GM12875 (cell line): ENCODE measurements around the gene MPZ.
"Not testable (repeated sequence)": the region's sequence is repeated elsewhere in the genome, so short reads cannot be mapped to it uniquely, and the experiment has no call there.

Experiments used
- H3K4me3 ChIP-seq: one replicate; pipeline ENCODE4 v1.5.1; 2011; ENCODE audit warnings: low read depth, low read length, control low read depth
- TF ChIP-seq, protein P1 (sequence below): IDR thresholded peaks from 2 replicates; pipeline ENCODE4 v1.5.1; 2011; ENCODE audit warnings: low read depth, mild to moderate bottlenecking, control low read depth, inconsistent platforms, low read length, moderate library complexity, borderline replicate concordance; ENCODE audit not compliant: insufficient read depth

The MPZ gene

DNA sequence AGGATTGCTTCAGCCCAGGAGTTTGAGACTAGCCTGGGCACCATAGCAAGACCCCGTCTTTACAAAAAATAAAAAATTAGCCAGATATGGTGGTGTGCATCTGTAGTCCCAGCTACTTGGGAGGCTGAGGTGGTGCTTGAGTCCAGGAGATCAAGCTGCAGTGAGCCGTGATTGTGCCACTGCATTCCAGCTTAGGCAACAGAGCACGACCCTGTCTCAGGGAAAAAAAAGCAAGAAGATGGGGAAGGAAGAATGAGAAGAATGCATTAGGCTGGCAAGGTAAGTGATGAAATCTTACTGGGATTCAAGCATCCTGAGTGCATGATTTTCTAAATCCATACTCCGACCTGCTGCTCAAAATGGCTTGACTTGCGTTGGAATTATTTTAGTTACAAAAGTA is 44.5 kb downstream of the MPZ start:
- TF ChIP-seq, protein P1, sequence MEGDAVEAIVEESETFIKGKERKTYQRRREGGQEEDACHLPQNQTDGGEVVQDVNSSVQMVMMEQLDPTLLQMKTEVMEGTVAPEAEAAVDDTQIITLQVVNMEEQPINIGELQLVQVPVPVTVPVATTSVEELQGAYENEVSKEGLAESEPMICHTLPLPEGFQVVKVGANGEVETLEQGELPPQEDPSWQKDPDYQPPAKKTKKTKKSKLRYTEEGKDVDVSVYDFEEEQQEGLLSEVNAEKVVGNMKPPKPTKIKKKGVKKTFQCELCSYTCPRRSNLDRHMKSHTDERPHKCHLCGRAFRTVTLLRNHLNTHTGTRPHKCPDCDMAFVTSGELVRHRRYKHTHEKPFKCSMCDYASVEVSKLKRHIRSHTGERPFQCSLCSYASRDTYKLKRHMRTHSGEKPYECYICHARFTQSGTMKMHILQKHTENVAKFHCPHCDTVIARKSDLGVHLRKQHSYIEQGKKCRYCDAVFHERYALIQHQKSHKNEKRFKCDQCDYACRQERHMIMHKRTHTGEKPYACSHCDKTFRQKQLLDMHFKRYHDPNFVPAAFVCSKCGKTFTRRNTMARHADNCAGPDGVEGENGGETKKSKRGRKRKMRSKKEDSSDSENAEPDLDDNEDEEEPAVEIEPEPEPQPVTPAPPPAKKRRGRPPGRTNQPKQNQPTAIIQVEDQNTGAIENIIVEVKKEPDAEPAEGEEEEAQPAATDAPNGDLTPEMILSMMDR: no peak
- H3K4me3 ChIP-seq: no peak overlapping the region

DNA sequence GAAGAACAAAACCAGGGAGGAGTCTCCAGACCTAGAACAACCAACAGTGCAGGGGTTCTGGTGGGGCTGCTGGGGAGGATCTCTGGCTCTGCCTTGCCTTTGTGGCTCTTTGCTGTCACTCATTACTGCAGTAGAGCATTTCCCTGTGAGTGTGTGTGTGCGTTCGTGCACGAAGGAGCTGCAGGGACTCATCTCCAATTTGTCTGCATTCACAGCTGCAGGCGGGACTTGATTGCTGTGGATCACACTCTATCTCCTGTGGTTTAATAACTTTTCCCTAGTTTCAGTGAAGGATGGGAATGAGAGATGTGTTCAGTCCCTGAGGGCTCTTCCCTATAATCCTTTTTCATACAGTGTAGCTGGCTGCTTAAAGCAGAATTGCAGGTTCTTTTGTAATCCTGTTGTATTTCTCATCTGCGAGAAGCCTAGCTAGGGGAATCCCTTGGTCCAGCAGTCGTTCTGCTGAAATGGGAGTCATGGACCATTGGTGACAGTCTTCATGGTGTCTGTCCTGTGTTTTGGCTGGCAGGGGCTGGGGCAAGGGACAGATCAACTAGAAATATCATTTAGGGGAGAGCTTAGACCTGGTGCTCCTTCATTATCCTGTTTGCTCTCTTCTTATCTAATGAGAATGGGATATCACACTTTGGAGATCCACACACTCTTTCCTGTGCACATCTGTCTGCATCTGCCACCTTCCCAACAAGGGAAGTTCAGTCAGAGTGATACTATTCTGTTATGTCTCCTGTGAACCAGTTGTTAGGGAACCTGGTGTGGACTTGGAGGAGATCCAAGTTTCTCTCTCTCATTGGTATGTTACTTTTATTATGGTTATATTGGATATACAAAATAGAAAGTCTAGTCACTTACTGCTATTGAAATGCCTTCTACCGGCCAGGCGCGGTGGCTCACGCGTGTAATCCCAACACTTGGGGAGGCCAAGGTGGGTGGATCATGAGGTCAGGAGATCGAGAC is 48.2 kb downstream of the MPZ start:
- no peak overlapping the region for H3K4me3 ChIP-seq
- TF ChIP-seq, protein P1: no peak

DNA sequence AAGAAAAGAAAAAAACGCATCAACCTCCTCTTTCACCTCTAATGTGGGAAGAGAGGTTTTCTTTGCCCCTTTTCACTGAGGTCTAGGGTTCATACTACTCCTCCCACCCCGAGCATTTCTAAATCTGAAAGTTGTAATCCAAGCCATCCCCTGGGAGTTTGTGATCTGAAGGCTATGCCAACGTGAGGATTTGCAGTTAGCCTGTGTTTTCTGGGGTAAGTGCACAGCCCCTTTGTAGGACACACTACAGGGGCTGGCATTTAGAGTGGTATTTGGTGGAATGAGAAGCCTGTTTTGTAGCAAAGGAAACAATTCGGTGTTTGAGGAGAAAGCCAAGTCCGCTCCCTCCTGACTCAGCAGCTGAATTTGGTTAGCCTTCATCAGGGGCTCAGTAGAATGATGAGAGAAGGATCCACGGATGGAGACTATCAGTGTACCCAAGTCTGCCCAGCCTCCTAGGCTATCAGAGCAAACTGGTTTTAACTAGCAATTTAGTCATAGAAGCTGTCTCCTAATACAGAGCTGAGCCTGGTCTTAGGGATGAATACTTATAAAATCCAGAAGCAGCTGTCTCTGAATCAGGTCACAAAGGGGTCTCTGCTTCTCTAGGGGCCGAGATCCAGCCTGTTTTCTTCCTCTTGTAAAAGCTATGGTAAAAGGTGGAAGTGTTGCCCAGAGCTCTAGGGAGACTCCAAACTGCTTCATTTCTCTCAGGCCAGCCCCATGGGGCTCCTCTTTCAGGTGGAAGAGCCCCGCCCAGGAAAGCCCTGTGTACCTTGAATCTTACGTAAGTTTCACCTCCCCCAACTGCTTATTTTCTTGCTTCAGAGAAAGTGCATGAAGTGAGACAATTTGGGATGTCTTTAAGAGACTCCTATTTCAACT is 49.1 kb downstream of the MPZ start:
- TF ChIP-seq, protein P1: no peak
- no peak overlapping the region for H3K4me3 ChIP-seq

DNA sequence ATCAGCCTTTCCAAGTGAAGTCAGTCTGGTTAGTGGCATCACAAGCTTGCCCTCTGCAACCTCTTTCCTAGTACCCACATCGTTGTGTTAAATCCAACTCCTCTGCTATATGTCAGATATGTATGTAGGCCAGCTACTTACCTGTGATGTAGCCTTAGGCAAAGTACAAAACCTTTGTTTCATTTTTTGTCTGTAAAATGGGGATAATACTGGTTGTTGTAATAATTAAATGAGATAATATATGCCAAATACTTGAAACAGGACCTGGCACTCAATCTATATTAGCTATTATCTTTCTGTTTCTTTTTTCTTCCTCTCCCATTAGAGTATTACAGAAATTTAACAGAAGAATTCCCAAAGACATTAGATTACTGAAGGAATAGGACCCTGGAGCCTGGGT is 50.0 kb downstream of the MPZ start:
- TF ChIP-seq, protein P1: no peak
- no peak overlapping the region for H3K4me3 ChIP-seq

DNA sequence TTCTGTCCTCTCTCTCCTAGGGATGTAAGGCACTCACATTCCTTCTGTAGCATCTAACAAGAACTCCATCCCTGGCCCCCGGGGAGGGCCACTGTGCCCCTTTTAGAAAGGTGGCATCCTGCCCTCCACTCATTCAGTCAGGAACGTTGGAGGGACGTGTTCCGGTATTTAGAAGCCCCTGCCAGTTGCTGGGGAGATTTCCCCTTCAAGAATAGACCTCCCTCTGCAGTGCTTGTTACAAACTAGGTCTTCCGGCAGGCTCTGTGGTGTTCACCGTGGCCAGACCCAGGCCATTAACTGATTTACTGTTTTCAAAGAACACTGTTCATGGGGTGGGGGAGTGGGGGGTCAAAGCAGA is 50.4 kb downstream of the MPZ start:
- no peak overlapping the region for H3K4me3 ChIP-seq

DNA sequence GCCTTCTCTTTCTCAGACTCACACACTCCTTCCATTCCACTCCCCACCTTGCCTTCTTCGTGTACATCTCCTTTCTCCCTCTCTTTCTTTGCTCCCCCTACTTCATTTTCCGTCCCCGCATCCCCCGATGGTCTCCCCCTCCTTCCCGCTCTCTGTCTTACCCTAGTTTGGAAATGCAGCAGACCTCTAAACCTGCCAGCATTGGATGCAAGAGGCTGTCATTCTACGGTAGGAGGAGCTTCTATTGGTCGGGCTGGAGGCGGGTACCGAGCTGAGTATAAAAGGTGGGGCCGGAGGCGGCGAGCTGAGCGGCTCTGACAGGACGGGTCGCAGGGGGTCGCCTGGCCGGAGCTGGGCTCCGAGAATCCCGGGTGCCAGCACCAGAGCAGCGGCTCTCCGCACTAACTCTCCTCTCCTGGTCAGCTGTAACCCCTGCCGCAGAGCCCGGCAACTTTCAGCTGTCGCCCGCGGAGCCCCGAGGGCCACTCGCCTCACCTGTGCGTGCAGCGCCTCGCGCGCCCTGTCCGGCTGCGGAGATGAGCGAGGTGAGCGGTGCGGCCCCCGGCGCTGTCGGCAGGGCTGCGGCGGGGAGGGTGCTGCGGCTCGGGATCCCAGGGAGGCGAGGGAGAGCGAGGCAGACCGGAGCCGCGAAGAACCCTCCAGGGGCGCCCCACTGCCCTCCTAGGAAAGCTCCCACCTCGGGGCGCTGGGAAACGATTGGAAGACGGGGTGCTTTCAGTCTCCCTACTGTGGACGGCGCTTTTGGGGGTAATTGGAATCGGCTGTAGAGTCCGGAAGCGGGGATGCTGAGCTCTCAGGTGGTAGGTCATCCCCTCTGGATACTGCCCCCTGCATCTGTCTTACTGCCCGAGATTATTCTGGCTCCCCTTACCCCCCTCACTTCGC is 51.1 kb downstream of the MPZ start, which contains the start of gene PCP4L1:
TSS of gene PCP4L1 (plus strand) at position 307 of the 906 bp plus-strand sequence. CDS start at position 537, 230 bp downstream.
- TF ChIP-seq, protein P1: no peak

More for the DNA sequence above, 50.4 kb downstream of the MPZ start:
- TF ChIP-seq, protein P1: no peak

DNA sequence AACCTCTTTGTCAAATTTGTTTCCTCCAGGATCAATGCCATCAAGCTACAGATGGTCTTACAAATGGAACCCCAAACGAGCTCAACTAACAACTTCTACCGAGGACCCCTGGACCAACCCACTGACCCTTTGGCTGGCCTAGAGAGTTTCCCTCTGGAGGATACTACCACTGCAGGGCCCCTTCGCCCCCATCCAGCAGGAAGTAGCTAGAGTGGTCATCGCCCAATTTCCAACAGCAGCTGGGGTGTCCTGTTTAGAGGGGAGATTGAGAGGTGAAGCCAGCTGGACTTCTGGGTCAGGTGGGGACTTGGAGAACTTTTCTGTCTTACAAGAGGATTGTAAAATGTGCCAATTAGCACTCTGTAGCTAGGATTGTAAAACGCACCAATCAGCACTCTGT is 52.7 kb downstream of the MPZ start:
- not testable (repeated sequence) for H3K4me3 ChIP-seq

More for the DNA sequence above, 51.1 kb downstream of the MPZ start, which contains the start of gene PCP4L1:
- no peak within 1 kb of the TSS for H3K4me3 ChIP-seq

DNA sequence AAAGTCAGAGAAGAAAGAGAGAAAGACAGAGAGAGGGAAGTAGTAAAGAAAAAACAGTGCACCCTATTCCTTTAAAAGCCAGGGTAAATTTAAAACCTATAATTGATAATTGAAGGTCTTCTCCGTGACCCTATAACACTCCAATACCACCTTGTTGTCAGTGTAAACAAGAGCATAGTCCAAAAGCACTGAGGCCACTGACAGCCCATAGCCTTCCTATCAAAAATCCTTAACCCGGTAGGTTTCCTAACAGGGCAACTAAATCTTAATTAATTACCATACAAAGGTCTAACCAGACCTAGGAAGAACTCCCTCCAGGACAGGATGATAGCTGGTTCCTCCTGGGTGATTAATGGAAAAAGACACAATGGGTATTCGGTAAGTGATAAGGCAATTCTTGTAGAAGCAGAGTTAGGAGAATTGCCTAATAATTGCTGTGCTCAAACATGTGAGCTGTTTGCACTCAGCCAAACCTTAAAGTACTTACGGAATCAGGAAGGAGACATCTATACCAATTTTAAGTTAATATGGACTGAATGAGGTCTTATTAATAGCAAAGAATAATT is 53.7 kb downstream of the MPZ start:
- H3K4me3 ChIP-seq: not testable (repeated sequence)

DNA sequence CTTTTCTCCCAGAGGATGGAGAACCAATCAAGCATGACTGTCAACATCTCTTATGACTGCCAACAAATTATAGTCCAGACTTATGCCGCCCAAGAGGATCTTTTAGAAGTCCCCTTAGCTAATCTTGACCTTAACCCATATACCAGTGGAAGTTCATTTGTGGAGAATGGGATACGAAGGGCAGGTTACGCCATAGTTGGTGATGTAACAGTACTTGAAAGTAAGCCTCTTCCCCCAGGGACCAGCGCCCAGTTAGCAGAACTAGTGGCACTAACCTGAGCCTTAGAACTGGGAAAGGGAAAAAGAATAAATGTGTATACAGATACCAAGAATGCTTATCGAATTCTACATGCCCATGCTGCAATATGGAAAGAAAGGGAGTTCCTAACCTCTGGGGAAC is 54.5 kb downstream of the MPZ start:
- H3K4me3 ChIP-seq: not testable (repeated sequence)
